Measurements from ENCODE around the gene MDM1. TPM values are rescaled to one million over a fixed set of nuclear protein-coding genes. Genes with fewer than 3 reads are reported as not detected.
A peak's percentile ranks its signal among the peaks of the same experiment; 100 is the strongest.

The MDM1 gene
- total and polyA plus RNA-seq, 2 of the 13 experiments (the other 11 are each of a cell fraction or from before 2014, with no cell fraction given), result 4.6 to 15.2 TPM

GRCh38 chr12:68364893-68365725, 32.9 kb upstream of the MDM1 start (continued):
- no peak for TF ChIP-seq CENPT (CRISPR knock-in tag; IDR thresholded peaks at IDR 0.05; ENCODE audit: low read depth)
- no peak for TF ChIP-seq SOX13 (IDR thresholded peaks at IDR 0.05)
- peak in 1 of 2 experiments; percentile 28; a peak in 1 of 4 replicates for TF ChIP-seq SOX13 (CRISPR knock-in tag; conservative IDR thresholded peaks at IDR 0.05 in 1 of 2, IDR thresholded peaks at IDR 0.05 in 1 of 2)
- TF ChIP-seq GATAD1 (CRISPR knock-in tag; IDR thresholded peaks at IDR 0.05), result no peak
- no peak for TF ChIP-seq HMGXB3 (CRISPR knock-in tag; IDR thresholded peaks at IDR 0.05; ENCODE audit: borderline replicate concordance)
- TF ChIP-seq, protein P1, sequence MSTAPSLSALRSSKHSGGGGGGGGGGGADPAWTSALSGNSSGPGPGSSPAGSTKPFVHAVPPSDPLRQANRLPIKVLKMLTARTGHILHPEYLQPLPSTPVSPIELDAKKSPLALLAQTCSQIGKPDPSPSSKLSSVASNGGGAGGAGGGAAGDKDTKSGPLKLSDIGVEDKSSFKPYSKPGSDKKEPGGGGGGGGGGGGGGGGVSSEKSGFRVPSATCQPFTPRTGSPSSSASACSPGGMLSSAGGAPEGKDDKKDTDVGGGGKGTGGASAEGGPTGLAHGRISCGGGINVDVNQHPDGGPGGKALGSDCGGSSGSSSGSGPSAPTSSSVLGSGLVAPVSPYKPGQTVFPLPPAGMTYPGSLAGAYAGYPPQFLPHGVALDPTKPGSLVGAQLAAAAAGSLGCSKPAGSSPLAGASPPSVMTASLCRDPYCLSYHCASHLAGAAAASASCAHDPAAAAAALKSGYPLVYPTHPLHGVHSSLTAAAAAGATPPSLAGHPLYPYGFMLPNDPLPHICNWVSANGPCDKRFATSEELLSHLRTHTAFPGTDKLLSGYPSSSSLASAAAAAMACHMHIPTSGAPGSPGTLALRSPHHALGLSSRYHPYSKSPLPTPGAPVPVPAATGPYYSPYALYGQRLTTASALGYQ (CRISPR knock-in tag; IDR thresholded peaks at IDR 0.05), result no peak
- TF ChIP-seq BRCA1 (CRISPR knock-in tag; IDR thresholded peaks at IDR 0.05), result no peak
- TF ChIP-seq KLF16 (CRISPR knock-in tag; IDR thresholded peaks at IDR 0.05), result peak in 1 of 2 experiments; percentile 66; a peak in 1 of 4 replicates
- peak; percentile 71 for TF ChIP-seq SAP130 (CRISPR knock-in tag; IDR thresholded peaks at IDR 0.05; ENCODE audit: low read depth)
- TF ChIP-seq, protein P2, sequence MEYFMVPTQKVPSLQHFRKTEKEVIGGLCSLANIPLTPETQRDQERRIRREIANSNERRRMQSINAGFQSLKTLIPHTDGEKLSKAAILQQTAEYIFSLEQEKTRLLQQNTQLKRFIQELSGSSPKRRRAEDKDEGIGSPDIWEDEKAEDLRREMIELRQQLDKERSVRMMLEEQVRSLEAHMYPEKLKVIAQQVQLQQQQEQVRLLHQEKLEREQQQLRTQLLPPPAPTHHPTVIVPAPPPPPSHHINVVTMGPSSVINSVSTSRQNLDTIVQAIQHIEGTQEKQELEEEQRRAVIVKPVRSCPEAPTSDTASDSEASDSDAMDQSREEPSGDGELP (IDR thresholded peaks at IDR 0.05; ENCODE audit: borderline replicate concordance, low read depth), result peak; percentile 74
- no peak for TF ChIP-seq BATF2 (CRISPR knock-in tag; IDR thresholded peaks at IDR 0.05)
- peak; percentile 81 for TF ChIP-seq XRCC5 (optimal IDR thresholded peaks at IDR 0.05; ENCODE audit: low read length)
- TF ChIP-seq ZBTB3 (CRISPR knock-in tag; IDR thresholded peaks at IDR 0.05; ENCODE audit: borderline replicate concordance, low read depth), result no peak
- 0 out of 2 replicates have a peak, but pooled peaks have one; percentile 31 for TF ChIP-seq ZNF468 (CRISPR knock-in tag; IDR thresholded peaks at IDR 0.05)
- TF ChIP-seq HIVEP1 (CRISPR knock-in tag; IDR thresholded peaks at IDR 0.05), result peak; percentile 73
- TF ChIP-seq ZNF33B (CRISPR knock-in tag; IDR thresholded peaks at IDR 0.05), result peak; percentile 88; the same call in 1 of the 2 replicates
- TF ChIP-seq, protein P3, sequence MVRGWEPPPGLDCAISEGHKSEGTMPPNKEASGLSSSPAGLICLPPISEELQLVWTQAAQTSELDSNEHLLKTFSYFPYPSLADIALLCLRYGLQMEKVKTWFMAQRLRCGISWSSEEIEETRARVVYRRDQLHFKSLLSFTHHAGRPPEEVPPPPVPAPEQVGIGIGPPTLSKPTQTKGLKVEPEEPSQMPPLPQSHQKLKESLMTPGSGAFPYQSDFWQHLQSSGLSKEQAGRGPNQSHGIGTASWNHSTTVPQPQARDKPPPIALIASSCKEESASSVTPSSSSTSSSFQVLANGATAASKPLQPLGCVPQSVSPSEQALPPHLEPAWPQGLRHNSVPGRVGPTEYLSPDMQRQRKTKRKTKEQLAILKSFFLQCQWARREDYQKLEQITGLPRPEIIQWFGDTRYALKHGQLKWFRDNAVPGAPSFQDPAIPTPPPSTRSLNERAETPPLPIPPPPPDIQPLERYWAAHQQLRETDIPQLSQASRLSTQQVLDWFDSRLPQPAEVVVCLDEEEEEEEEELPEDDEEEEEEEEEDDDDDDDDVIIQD (CRISPR knock-in tag; IDR thresholded peaks at IDR 0.05; ENCODE audit: low read depth), result no peak
- peak; percentile 88; the same call in 1 of the 2 replicates for TF ChIP-seq ZNF44 (CRISPR knock-in tag; IDR thresholded peaks at IDR 0.05)
- no peak for TF ChIP-seq ZSCAN25 (CRISPR knock-in tag; IDR thresholded peaks at IDR 0.05)
- no peak; the same call in 1 of the 2 replicates for TF ChIP-seq SIN3A (IDR thresholded peaks at IDR 0.05; ENCODE audit: borderline replicate concordance, low read depth, low read length)
